ENCODE results near the gene DHRS9.

Gene DHRS9

DNA sequence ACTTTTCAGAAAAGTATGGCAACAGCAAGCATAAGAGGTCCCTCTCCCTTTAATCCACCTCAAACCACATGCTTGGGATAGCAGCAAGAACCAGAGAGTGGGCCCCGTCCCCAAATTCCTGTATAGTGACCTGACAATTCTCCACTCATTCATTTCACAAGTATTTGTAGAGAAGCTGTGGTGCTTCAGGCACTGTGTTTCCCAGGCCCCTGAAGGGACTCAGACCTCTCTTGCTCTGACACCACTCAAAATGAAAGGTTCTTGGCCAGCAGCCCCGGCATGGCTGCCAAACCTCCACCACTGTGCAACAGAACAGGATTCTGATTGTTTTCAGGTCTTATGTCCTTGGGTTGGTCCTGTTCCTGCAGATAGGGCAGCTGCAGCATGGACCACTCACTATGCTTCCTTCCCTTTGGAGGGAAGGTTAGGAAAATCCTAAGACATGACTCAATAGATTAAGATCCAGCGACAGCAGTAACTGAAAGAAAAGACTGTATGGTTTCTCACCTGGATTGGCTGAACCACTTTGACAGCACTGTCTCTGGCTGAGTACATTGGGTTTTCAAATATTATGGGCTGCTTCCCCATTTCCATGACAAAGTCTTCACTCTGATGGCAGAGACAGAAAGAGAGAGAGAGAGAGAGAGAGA lies 67.6 kb downstream of the DHRS9 start:
- no peak for DNase-seq

DNA sequence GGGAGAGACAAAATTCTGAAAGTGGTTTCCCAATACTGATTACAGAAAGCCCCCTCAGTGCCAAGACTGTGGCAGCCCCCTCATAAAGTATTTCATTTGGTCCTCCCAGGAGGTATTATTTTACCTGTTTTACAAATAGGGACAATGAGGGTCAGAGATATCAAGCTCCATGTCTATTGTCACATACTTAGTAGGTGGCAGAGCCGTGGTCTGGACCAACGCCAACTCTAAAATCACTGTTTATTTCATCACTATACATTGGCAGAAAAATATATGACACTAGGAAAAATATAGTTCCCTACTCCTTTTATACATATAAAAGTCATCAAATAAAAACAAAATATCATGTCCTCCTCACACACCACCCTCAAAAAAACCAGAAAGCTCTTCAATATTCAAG lies 68.6 kb downstream of the DHRS9 start:
- no peak for DNase-seq

DNA sequence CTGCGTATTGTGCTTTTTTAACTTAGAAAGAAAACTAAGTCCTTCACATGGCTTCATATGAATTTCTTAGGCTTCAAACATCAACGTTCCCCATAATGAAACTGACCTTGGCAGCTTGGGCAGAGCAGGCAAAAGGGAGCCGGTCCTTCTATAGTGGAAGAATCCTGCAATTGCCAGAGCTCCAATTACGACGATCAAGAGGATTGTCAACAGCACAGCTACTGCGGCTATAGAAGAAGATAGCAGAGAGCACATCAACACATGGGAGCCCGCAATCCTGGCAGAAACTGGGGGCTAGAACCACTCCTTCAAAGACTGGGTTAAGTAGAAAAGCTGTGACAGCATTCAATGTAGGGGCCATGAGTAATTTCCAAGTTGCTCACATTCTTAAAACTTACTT lies 69.8 kb downstream of the DHRS9 start:
- DNase-seq = no peak

DNA sequence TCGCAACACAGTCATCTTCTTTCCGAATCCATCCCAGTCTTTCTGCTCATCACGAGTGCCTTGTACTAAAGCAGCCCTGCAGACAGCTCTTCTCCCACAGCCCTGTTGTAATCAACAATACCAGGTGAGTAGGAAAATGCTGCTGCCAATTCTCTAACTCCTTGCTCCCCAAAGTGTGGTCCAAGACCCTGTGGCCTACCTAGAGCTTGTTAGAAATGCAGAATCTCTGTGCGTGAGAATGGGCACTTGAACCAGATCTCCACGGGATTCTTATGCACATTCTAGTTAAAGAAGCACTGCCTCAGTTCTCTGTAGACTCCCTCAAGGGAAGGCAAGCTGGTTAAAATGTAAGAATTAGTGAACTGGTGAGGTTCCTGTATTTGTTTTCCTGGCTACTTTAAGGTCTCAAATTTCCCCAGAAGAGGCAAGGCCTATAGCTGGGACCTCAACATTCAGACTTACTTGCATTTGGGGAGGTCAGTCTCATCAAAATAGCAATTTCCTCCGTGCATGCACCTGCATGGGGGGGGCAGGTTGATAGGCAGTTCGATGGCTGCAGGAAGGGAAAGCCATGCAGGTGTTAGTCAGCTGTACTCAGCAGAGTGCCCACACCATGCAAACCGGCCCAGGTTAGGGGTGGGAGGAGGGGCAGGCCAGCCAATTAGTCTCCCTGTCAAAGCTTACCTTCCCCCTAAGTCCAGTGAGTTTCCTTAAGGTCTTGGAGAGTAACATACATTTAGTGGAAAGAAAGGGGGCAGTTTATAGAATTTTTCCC lies 70.8 kb downstream of the DHRS9 start:
- DNase-seq = no peak

DNA sequence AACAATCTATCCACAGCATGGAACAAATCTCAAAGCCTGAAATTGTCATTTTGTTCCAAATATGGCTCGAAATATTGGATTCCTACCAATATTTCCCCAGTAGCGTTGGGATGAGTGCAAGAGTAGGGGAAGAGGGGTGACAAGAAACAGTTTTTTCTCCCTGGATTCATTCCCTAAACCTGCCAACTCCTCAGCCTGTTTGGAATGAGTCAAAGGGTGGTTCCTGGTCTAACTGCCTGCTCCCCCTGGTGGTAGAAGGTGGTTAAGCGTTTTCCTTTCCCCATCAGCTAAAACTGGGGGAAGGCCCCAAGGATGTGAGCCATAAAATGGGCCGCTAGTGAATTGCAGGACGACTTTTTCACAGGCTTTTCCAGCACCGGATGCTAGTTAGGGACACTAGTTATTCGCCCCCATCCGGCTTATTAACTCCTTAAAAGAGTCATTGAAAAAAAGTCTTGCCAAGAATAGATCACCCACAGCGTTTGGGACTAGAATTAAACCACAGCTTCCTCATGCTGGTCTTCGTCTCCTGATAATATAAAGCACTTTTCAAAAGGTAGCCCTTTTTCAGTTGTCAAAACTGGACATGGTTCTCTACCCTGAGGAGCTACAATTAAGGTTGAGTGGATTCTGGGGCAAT lies 72.5 kb downstream of the DHRS9 start:
- DNase-seq = peak; percentile 15

DNA sequence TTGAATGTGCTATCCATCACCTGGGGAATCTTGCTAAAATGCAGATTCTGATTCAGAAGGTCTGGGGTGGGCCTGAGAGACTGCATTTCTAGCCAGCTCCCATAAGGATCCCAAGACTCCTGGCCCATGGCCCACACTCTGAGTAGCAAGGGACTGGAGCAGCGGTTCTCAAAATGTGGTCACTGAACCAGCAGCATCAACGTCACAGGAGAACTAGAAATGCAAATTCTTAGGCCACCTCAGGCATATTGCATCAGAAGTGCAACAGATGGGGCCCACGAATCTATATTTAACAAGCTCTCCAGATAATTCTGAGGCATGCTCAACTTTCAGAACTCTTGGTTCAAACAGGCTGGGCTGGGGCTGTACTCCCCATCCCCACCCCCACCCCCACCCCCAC lies 74.6 kb downstream of the DHRS9 start:
- no peak for DNase-seq

All from NK-92 treated with Interleukin-12 subunit alpha and Interleukin-12 subunit beta, amount 100 ng/mL, for 24 hours (cell line).